Measurements from ENCODE around the gene VRK3.
"Not testable (repeated sequence)": the region's sequence is repeated elsewhere in the genome, so short reads cannot be mapped to it uniquely, and the experiment has no call there.

- TF ChIP-seq CTCF (IDR thresholded peaks at IDR 0.05); CREB1 (CRISPR knock-in tag; IDR thresholded peaks at IDR 0.05); ZNF138 (CRISPR knock-in tag; conservative IDR thresholded peaks at IDR 0.05); E2F4 (CRISPR knock-in tag; IDR thresholded peaks at IDR 0.05; ENCODE audit: borderline replicate concordance, low read depth); PRDM15 (CRISPR knock-in tag; IDR thresholded peaks at IDR 0.05); MYBL2 (CRISPR knock-in tag; IDR thresholded peaks at IDR 0.05); TP53 (CRISPR knock-in tag; IDR thresholded peaks at IDR 0.05); NR3C1 (CRISPR knock-in tag; conservative IDR thresholded peaks at IDR 0.05; ENCODE audit: low read depth); TCF7 (CRISPR knock-in tag; IDR thresholded peaks at IDR 0.05; ENCODE audit: low read depth); ZBTB43 (CRISPR knock-in tag; IDR thresholded peaks at IDR 0.05); JUN (CRISPR knock-in tag; IDR thresholded peaks at IDR 0.05); NR2C2 (CRISPR knock-in tag; IDR thresholded peaks at IDR 0.05); ATF3 (CRISPR knock-in tag; conservative IDR thresholded peaks at IDR 0.05); FOXJ3 (CRISPR knock-in tag; IDR thresholded peaks at IDR 0.05; ENCODE audit: borderline replicate concordance): not testable (repeated sequence)
Measured at GRCh38 chr19:50051228-50051895, 26.2 kb upstream of the VRK3 start.

Measured in WTC11 (cell line).